Heart left ventricle (tissue), 16 donors: Measurements from ENCODE around the gene SCN8A. TPM values are rescaled to one million over a fixed set of nuclear protein-coding genes. Genes with fewer than 3 reads are reported as not detected.

Source experiments
- ATAC-seq, 4 donors: fragments of 200-7000 bp; cut with Tn5 transposase; one replicate each; pipeline ENCODE4 v1.9.1; 2020 to 2022; ENCODE audit warnings: moderate library complexity in 4 of 4, mild to moderate bottlenecking in 3 of 4, moderate number of reproducible peaks in 1 of 4
- DNase-seq, 5 donors: peaks; one replicate each; pipeline ENCODE4 v3.0.0-alpha.2; 2020
- H3K27ac ChIP-seq, 12 donors: fragments of 200-600 bp; sonication (generic) in 4 of 12; one replicate each; pipeline versions ENCODE4 v1.5.0 to v1.8.0; 2016 to 2022; ENCODE audit warnings: mild to moderate bottlenecking in 2 of 12
- H3K27me3 ChIP-seq, 9 donors: fragments of 200-600 bp; sonication (generic) in 2 of 9; one replicate each; pipeline versions ENCODE4 v1.5.1 to v1.8.0; 2016 to 2022; ENCODE audit warnings: mild to moderate bottlenecking in 3 of 9
- H3K36me3 ChIP-seq, 9 donors: fragments of 200-600 bp; sonication (generic) in 2 of 9; one replicate each; pipeline versions ENCODE4 v1.5.0 to v1.8.0; 2018 to 2022; ENCODE audit warnings: mild to moderate bottlenecking in 2 of 9
- H3K4me1 ChIP-seq, 12 donors: fragments of 200-600 bp; sonication (generic) in 4 of 12; one replicate each; pipeline versions ENCODE4 v1.5.0 to v1.8.0; 2016 to 2022; ENCODE audit warnings: mild to moderate bottlenecking in 3 of 12
- H3K4me3 ChIP-seq, 12 donors: fragments of 200-600 bp; sonication (generic) in 4 of 12; one replicate each; pipeline versions ENCODE4 v1.5.0 to v1.8.0; 2017 to 2022; ENCODE audit warnings: mild to moderate bottlenecking in 9 of 12, moderate library complexity in 4 of 12
- H3K9me3 ChIP-seq, 12 donors: fragments of 200-600 bp; sonication (generic) in 4 of 12; one replicate each; pipeline versions ENCODE4 v1.5.0 to v1.8.0; 2016 to 2022; ENCODE audit warnings: mild to moderate bottlenecking in 1 of 12
- POLR2A ChIP-seq, 2 donors: fragments of 450-650 bp; IDR thresholded peaks; one replicate each; pipeline ENCODE4 v1.6.1; 2017; ENCODE audit warnings: antibody characterized with exemption in 2 of 2, mild to moderate bottlenecking in 2 of 2, moderate library complexity in 2 of 2
- WGBS, 4 donors: extraction: QIAGEN DNeasy Blood & Tissue Kit in 2 of 4; methylation state at CpG; one replicate each; pipeline versions ENCODE4 v1.1.5 to v1.1.7; 2013 to 2018; 5-methylcytosine and 5-hydroxymethylcytosine counted together
- intact Hi-C, 10 donors: fragments of 100-400 bp; cut with DNase I; formaldehyde crosslinking; loops; one replicate each; pipeline versions ENCODE4 v1.11.1 to v1.14.2; 2022
- polyA plus RNA-seq, 2 donors: library from polyadenylated mRNA; stranded (reverse); fragments of 200-250 nt; gene quantifications; one replicate each; pipeline ENCODE4 v1.2.3, GENCODE V29; 2013
- total RNA-seq, 9 donors: library from RNA; depleted of rRNA in 2 of 9; stranded (reverse); fragments of >200 nt in 2 of 9; fragmentation: NEBNext Ultra II Directional in 3 of 9; extraction: Animal tissue kit (Norgen Biotek cat#: 25700) in 3 of 9; gene quantifications; one replicate each; pipeline versions ENCODE4 v1.1.0 to v1.2.4, GENCODE V29; 2016 to 2023
- TF ChIP-seq, protein P1 (sequence below), 12 donors: fragments of 200-600 bp; sonication (generic) in 4 of 12; IDR thresholded peaks; one replicate each; pipeline versions ENCODE4 v1.5.0 to v1.8.0; 2018 to 2022; ENCODE audit warnings: antibody characterized with exemption in 12 of 12, mild to moderate bottlenecking in 5 of 12
- donor health status: ischemic (EF 13 %, LVEDD 7.1; RV severe dilation, severe dysfunction).
- donor health status: healthy with polysubstance abuse.
- donor health status: DM: no; HTN: yes; CAD: no.
- donor health status: DM: no; HTN: no; CAD: no.
- donor health status: ischemic (EF 25% LVEDD 6.9; RV normal size, moderate dysfunction).
- donor health status: ischemic (EF 25% LVEDD 5.7; RV mildly dilated, moderate dysfunction).
- donor health status: healthy.
- donor health status: DM: yes; HTN: yes; CAD: no.
- donor health status: ischemic (EF 35%, LVEDD 5.7; RV mildly dilated, moderate dysfunction).
- donor health status: nonischemic (EF 11% LVEDD 7.7; RV severe dilation, severe dysfunction).
- donor health status: DM: yes; HTN: yes; CAD: no.
- donor health status: PGD.
- donor health status: ischemic (EF 29% LVEDD 5.4; RV normal size, mild dysfunction).
- donor health status: nonischemic (EF 23%, LVEDD 6.1; RV moderate dilation, normal function).

SCN8A gene
- total and polyA plus RNA-seq, 11 donors, result 0.17 to 0.97 (median 0.32) TPM

GRCh38 chr12:51589557-51590176 is 1.4 kb upstream of the SCN8A start:
- WGBS, 4 donors, result 84 to 85% (median 84%) methylated on average over 13 of the region's 13 CpGs
- Histone ChIP-seq H3K4me3 (peak overlapping the region in 2 of 12 donors; percentile 34 to 65), H3K36me3 (no peaks in the 10 kb centered on the region), H3K9me3 (no peaks in the 10 kb centered on the region), H3K4me1 (peaks cover 0 to 16% (median 4%) of the 10 kb centered on the region in 12 donors), H3K27ac (no peak overlapping the region), H3K27me3 (peaks cover 0 to 53% (median 8%) of the 10 kb centered on the region in 9 donors)
- DNase-seq, result no peak
- no peak for ATAC-seq
- intact Hi-C loops, result no loop called here
- TF ChIP-seq, protein P1, sequence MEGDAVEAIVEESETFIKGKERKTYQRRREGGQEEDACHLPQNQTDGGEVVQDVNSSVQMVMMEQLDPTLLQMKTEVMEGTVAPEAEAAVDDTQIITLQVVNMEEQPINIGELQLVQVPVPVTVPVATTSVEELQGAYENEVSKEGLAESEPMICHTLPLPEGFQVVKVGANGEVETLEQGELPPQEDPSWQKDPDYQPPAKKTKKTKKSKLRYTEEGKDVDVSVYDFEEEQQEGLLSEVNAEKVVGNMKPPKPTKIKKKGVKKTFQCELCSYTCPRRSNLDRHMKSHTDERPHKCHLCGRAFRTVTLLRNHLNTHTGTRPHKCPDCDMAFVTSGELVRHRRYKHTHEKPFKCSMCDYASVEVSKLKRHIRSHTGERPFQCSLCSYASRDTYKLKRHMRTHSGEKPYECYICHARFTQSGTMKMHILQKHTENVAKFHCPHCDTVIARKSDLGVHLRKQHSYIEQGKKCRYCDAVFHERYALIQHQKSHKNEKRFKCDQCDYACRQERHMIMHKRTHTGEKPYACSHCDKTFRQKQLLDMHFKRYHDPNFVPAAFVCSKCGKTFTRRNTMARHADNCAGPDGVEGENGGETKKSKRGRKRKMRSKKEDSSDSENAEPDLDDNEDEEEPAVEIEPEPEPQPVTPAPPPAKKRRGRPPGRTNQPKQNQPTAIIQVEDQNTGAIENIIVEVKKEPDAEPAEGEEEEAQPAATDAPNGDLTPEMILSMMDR (IDR thresholded peaks at IDR 0.05), result no peak
- no peak for TF ChIP-seq POLR2A (IDR thresholded peaks at IDR 0.05)

DNA sequence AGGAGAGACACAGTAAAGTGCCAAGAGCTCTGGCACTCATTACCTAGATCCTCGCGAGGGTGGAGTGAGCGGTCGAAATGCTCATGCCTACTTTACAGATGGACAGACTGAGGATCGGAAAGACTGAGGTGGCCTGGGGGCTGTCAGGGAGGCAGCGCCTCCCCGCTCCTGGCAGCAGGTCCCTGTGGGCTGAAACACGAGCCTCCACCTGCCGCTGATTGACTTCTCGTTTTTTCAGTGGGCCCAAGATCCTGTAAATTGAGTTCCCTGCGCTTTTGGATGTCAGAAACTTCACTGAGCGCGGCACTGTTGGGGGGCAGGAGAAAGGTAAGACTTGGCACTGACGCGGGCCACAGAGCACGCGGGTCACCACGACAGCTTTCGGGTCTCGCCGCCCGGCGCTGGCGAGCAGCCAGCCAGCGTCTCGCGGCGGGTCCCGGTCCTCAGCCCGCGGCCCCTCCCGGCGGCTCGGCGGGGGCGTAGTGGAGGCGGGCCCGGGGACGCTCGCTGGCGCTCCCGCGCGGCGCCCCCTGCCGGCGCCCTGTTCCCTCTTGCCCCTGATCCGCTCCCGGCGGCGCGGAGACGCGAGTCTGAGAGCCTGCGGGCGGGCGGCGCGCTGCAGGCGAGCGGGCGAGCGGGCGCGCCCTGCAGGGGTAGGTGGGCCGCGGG is 552 bp upstream of the SCN8A start:
- WGBS, 4 donors, result 3 to 19% (median 4%) methylated on average over 11 to 67 of the region's 67 CpGs
- TF ChIP-seq POLR2A (IDR thresholded peaks at IDR 0.05), result no peak
- TF ChIP-seq, protein P1 (IDR thresholded peaks at IDR 0.05), result peak in 11 of 12 donors; percentile 14 to 66 (median 42)
- H3K9me3 ChIP-seq, result no peaks in the 10 kb centered on the region
- intact Hi-C loops, result no loop called here
- H3K36me3 ChIP-seq, result no peaks in the 10 kb centered on the region
- ATAC-seq, result peak in 3 of 4 donors; percentile 67 to 78 (median 71)
- DNase-seq, result peak; percentile 39 to 76 (median 43)
- H3K27ac ChIP-seq, result no peak overlapping the region
- peak overlapping the region in 11 of 12 donors; percentile 26 to 67 (median 50) for H3K4me3 ChIP-seq
- H3K27me3 ChIP-seq, result peaks cover 0 to 49% (median 8%) of the 10 kb centered on the region in 9 donors
- H3K4me1 ChIP-seq, result peaks cover 0 to 16% (median 4%) of the 10 kb centered on the region in 12 donors

GRCh38 chr12:51592034-51592705 is 1.1 kb downstream of the SCN8A start:
- TF ChIP-seq POLR2A (IDR thresholded peaks at IDR 0.05), result no peak
- Histone ChIP-seq H3K4me3 (no peak overlapping the region), H3K27ac (no peak overlapping the region), H3K36me3 (no peaks in the 10 kb centered on the region), H3K9me3 (no peaks in the 10 kb centered on the region), H3K4me1 (peaks cover 0 to 16% (median 4%) of the 10 kb centered on the region in 12 donors), H3K27me3 (peaks cover 0 to 55% (median 8%) of the 10 kb centered on the region in 9 donors)
- no peak for DNase-seq
- 5 to 8% (median 6%) methylated on average over 9 to 11 of the region's 11 CpGs for WGBS, 4 donors
- intact Hi-C loops, result no loop called here
- ATAC-seq, result no peak

DNA sequence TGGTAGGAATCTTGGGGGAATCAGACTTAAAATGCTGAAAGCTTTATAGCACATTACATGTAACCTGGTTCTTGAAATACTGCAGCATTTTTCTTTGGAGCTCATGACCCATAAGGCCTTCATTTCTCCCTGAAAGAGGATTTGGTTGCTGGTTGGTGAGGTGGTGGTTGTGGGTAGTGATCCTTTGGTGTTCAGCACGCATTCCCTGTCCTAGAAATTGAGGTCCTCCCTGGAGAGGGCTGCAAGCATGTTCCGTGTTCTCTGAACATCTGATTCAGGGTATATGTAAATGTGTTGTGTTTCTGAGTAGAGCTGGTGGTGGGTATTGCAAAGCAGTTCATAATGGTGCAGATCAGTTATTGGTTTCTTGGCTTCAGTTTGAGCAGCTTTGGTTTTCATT is 2.0 kb downstream of the SCN8A start:
- Histone ChIP-seq H3K4me3 (no peak overlapping the region), H3K27me3 (peaks cover 0 to 55% (median 8%) of the 10 kb centered on the region in 9 donors), H3K27ac (no peak overlapping the region), H3K4me1 (peaks cover 0 to 16% (median 4%) of the 10 kb centered on the region in 12 donors), H3K9me3 (no peaks in the 10 kb centered on the region), H3K36me3 (no peaks in the 10 kb centered on the region)
- DNase-seq, result no peak
- WGBS, 4 donors, result 65 to 78% (median 76%) methylated on average over 2 of the region's 2 CpGs
- no peak for ATAC-seq
- intact Hi-C loops, result no loop called here
- no peak for TF ChIP-seq POLR2A (IDR thresholded peaks at IDR 0.05)

DNA sequence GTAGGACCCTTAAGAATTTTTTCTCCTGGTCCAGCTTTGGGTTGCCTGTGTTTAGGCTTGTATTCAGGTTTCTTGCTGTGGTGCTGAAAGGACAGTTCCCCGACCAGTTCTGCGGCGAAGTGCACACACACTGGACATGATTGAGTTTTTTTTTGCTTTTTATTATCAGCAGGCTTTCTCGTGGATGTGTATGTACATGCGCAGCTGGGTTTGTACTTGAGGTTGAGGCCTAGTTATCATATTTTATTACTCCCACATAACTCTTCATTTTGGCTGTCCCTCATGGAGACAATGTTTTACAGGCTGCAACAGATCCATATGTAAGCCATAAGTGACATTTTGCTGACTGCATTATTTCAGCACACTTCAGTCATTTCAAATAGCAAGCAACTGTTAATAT is 2.5 kb downstream of the SCN8A start:
- TF ChIP-seq, protein P1 (IDR thresholded peaks at IDR 0.05), result no peak
- TF ChIP-seq POLR2A (IDR thresholded peaks at IDR 0.05), result no peak
- peak in 1 of 5 donors; percentile 21 for DNase-seq
- H3K9me3 ChIP-seq, result no peaks in the 10 kb centered on the region
- peaks cover 0 to 16% (median 4%) of the 10 kb centered on the region in 12 donors for H3K4me1 ChIP-seq
- WGBS, 4 donors, result 2 to 7% (median 5%) methylated on average over 5 of the region's 5 CpGs
- intact Hi-C loops, result no loop called here
- ATAC-seq, result no peak
- no peak overlapping the region for H3K27ac ChIP-seq
- no peaks in the 10 kb centered on the region for H3K36me3 ChIP-seq
- no peak overlapping the region for H3K4me3 ChIP-seq
- peaks cover 0 to 52% (median 8%) of the 10 kb centered on the region in 9 donors for H3K27me3 ChIP-seq
